NCI-H510A (cell line): ENCODE measurements around the gene OR10H5.
"Not testable (repeated sequence)": the region's sequence is repeated elsewhere in the genome, so short reads cannot be mapped to it uniquely, and the experiment has no call there.

Experiments
- DNase-seq: peaks from one replicate; lab custom pipeline; 2025; lab: John Stamatoyannopoulos, UW

OR10H5 gene

GRCh38 chr19:15787611-15788155 is at the start of gene OR10H5:
Gene OR10H5, plus strand, starts transcription at chr19:15787661. Its CDS starts 6,388 bp downstream, at chr19:15794049.
- DNase-seq = no peak

- DNase-seq = no peak
Measured at GRCh38 chr19:15737722-15738121, 49.7 kb upstream of the OR10H5 start, which contains the start of gene OR10H3. Gene OR10H3, plus strand, starts transcription at chr19:15737985. Its CDS starts 3,408 bp downstream, at chr19:15741393.

- no peak for DNase-seq
Measured at GRCh38 chr19:15740785-15741184, 46.7 kb upstream of the OR10H5 start.

GRCh38 chr19:15748239-15748638 is 39.2 kb upstream of the OR10H5 start:
- no peak for DNase-seq

- DNase-seq = no peak
Measured at GRCh38 chr19:15758379-15758778, 29.1 kb upstream of the OR10H5 start.

DNA sequence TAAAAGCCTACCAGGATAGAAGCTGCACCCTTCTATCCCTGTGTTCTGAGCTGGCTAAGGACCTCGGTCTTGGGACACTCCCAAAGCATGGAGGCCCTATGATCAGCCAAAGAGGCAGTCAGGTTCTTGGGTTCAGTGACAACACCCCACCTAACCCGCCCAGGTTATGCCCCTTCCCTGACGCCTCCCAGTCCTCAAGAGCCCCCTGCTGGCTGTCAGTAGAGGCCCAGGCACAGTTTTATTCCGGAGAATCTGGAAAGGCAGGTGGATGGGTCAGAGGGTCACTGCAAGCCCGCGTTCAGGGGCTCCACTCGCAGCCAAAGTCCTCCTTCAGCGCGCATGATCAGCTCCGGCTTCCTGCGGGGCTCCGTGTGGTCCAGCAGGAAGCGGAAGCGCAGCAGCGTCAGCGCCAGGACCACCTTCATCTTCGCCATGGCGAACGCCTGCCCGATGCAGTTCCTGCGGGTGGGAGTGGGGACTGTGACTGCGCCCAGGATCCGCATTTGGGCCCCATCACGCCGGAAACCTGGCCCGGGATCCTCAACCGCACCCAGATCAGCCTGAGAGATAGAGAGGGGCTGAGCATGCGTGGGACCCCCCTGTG is 27.4 kb upstream of the OR10H5 start:
- no peak for DNase-seq

DNA sequence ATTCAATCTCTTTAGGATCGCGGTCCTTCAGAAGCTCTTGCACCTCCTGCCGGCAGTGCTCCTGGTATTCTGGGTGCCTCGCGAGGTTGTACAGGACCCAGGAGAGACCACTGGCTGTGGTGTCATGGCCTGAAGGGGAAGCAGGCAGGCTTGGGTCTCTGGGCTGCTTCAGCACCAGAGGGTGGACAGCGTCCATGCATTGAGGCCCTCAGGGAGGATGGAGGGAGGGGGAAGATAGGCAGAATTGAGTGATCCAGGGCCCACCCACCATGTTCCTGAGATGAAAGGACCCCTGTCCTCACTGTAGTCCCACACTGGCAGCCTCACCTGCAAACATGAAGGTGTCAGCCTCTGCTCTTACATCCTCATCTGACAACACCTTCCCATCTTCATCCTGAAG is 17.9 kb upstream of the OR10H5 start:
- no peak for DNase-seq

DNA sequence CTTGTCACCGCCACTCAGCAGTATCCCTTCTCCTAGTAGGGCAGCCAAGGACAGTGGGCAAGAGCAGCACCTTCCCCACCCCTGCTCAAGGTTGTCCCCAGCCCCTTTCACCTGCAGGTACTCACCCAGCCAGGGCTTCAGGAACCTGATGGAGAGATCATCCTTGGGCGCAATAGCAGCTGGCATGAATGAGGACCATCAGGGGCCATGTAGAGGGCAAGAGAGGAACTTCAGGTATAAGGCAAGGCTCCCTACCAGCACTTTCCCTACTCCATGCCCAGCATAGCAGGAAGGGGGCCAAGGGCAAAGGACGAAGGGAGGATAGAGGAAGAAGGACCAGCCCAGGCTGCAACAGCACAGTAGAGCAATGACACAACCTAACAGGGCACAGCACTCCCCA is 13.3 kb upstream of the OR10H5 start:
- not testable (repeated sequence) for DNase-seq

- no peak for DNase-seq
Measured at GRCh38 chr19:15775249-15775648, 12.2 kb upstream of the OR10H5 start.

GRCh38 chr19:15776264-15776663 is 11.2 kb upstream of the OR10H5 start:
- no peak for DNase-seq

DNA sequence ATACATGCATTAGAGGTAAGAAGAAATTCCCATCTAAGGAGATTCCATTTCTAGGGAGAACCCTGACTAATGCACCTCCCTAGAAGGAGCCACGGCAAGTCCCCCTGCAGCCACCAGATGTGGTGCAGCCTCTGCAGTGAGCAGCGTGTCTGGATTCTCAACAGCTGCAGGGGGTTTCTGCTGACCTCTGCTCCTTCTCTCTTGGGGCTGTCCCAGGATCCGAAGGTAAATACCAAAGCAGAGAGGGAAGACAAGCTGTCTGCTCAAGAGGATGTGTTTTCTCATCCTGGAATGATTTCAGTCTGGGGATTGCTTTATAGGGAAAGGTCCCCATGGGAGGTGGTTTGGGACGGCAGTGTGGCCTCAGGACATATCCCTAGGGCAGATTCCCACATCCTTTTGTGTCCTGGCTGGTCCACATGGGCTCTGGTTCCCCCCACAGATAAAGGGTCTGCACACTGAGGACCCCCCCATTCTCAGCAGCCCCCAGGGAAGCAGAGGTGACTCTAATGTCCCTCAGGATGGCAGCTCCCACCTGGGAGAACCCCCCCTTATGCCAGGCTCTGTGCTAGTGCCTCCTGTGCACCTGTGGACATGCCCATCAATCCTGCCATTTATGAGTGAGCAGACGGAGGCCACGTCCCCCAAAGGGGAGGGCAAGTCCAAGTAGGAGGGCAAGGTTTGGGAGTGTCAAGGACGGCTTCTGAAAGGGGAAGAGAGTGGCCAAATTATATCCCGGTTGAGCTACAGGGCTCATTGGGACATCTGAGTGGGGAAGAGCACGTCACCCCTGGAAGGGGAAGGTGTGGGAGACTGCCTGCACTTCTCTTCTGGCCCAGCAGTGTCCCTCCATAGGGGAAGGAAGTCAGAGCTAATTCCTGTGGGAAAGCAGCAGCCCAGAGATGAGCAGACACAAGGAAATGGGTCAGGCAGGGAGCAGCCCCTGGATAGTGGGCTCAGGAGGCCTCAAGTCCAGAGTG is 10.2 kb upstream of the OR10H5 start:
- no peak for DNase-seq

DNA sequence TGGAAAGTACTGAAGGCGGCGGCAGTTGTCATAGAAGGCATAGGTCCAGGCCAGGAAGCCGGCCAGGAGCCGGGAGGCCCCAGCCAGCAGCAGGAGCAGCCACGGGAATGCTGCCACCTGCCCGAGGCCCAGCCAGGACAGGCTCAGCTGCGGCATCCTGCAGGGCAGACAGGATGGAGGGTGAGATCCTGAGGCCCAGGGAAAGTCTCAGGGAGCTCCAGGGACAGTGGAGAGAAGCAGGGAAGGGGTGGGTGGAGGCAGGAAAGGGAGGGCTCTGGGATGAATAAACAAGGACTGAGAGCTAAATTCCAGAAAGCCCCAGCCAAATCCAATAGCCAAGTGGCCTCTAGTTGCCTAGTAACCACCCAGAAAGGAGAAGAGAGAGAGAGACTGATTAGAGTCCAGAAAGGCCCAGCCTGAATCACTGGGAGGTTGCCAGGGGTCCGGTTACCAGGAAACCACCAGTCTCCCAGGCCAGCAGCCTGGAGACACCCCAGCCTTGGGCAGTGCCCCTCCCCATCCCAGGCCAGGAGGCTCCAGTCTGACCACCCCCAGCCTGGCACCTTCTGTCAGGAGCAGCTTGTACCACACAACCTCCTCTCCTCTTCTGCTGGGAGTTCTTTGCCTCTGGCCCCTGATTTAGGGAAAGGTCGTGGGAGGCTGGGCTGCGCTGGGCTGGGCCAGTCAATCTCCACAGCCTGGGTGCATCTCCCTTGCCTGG is 7.5 kb upstream of the OR10H5 start:
- DNase-seq = no peak

GRCh38 chr19:15780610-15781418 is 6.6 kb upstream of the OR10H5 start:
- DNase-seq = no peak

DNA sequence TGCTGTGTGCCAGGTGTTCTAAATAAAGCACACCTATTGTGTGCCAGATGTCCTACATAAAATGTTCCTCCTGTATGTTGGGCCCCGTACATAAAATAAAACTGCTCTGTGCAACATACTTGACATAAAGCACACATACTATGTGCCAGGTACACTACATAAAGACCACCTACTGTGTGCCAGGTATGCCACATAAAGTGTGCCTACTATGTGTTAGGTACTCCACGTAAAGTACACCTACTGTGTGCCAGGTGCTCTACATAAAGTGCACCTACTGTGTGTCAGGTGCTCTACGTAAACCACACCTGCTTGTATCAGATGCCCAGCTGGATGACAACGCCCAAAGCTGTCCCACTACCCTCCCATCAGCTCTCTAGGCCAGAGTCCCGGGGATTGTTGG is 5.8 kb upstream of the OR10H5 start:
- no peak for DNase-seq

DNA sequence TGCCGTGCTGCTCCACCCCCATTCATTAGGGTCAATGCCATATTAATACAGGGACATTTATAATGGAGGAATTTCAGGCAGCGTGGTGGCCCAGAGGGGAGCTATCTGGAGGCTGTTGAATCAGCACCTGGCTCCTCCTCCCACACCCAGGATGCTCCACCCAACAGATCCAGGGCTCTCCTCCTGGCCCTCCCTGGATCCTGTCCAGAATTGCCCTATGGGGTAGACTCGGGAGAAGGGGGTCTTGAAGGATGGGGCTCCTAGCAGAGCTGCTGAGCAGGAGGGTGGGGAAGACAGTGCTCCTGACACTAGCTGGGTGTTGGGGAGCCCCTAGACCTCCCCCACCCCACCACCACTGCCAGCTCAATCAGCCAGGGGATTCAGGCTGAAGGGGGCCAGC is 5.2 kb upstream of the OR10H5 start:
- DNase-seq = no peak

GRCh38 chr19:15782896-15783295 is 4.6 kb upstream of the OR10H5 start:
- DNase-seq = not testable (repeated sequence)

GRCh38 chr19:15788594-15789270 is 1.3 kb downstream of the OR10H5 start:
- DNase-seq = no peak

DNA sequence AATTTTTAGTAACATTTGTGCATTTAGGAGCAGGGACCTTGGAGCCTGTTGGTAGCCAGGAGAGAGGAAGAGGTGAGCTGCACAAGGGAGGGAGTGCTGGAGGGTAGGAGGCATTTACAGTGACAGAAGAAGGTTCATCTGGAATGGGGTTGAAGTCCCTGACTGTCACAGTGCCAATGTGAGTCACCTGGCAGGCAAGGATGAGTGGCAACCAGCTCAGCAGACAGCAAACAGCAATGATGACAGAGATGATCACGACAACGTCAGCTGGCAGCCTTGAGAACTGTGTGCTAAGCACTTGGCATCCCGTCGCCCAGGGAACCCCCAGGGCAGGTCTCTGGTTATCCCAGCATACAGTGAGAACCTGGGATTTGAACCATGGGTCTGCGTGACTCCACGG is 2.6 kb downstream of the OR10H5 start:
- DNase-seq = no peak

DNA sequence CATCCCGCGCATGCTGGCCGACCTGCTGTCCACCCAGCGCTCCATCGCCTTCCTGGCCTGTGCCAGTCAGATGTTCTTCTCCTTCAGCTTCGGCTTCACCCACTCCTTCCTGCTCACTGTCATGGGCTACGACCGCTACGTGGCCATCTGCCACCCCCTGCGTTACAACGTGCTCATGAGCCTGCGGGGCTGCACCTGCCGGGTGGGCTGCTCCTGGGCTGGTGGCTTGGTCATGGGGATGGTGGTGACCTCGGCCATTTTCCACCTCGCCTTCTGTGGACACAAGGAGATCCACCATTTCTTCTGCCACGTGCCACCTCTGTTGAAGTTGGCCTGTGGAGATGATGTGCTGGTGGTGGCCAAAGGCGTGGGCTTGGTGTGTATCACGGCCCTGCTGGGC is 6.8 kb downstream of the OR10H5 start:
- not testable (repeated sequence) for DNase-seq

- DNase-seq = no peak
Measured at GRCh38 chr19:15810335-15810734, 22.9 kb downstream of the OR10H5 start.

- no peak for DNase-seq
Measured at GRCh38 chr19:15811476-15811875, 24.0 kb downstream of the OR10H5 start.
